HG02642 (cell line): Measurements from ENCODE around the gene RAD9A.

ENCODE experiments used
- ATAC-seq: cut with Tn5 transposase; IDR thresholded peaks from one replicate; pipeline ENCODE4 v1.9.1; 2021; ENCODE audit warnings: mild to moderate bottlenecking; ENCODE audit not compliant: unreplicated experiment, poor library complexity

Gene RAD9A

GRCh38 chr11:67406969-67407687, 15.3 kb downstream of the RAD9A start:
- ATAC-seq, result no peak

GRCh38 chr11:67407688-67408163, 15.9 kb downstream of the RAD9A start:
- no peak for ATAC-seq

GRCh38 chr11:67408437-67409200, 16.8 kb downstream of the RAD9A start:
- ATAC-seq, result peak; percentile 15

GRCh38 chr11:67409261-67409666, 17.5 kb downstream of the RAD9A start:
- peak; percentile 51 for ATAC-seq

GRCh38 chr11:67409781-67410368, 18.1 kb downstream of the RAD9A start:
- peak; percentile 6 for ATAC-seq

GRCh38 chr11:67410369-67410831, 18.6 kb downstream of the RAD9A start:
- ATAC-seq, result no peak

GRCh38 chr11:67410984-67411784, 19.4 kb downstream of the RAD9A start:
- no peak for ATAC-seq

GRCh38 chr11:67411785-67412152, 20.0 kb downstream of the RAD9A start:
- no peak for ATAC-seq

GRCh38 chr11:67412495-67413179, 20.9 kb downstream of the RAD9A start:
- no peak for ATAC-seq

GRCh38 chr11:67413266-67413849, 21.6 kb downstream of the RAD9A start:
- ATAC-seq, result no peak

GRCh38 chr11:67415501-67416304, 23.9 kb downstream of the RAD9A start, which contains the start of gene CARNS1:
TSS of gene CARNS1 (plus strand) at chr11:67415678. CDS start at chr11:67416200, 522 bp downstream.
- ATAC-seq, result no peak

GRCh38 chr11:67416416-67417335, 24.9 kb downstream of the RAD9A start:
- ATAC-seq, result no peak

- ATAC-seq, result no peak
Measured at GRCh38 chr11:67417425-67417824, 25.6 kb downstream of the RAD9A start.

- no peak for ATAC-seq
Measured at GRCh38 chr11:67418476-67419281, 26.9 kb downstream of the RAD9A start.

GRCh38 chr11:67419325-67420049, 27.7 kb downstream of the RAD9A start:
- no peak for ATAC-seq

GRCh38 chr11:67420147-67420645, 28.4 kb downstream of the RAD9A start:
- no peak for ATAC-seq
